Measurements from ENCODE around the gene EXTL1.
A peak's percentile ranks its signal among the peaks of the same experiment; 100 is the strongest.

EXTL1 gene

GRCh38 chr1:25996966-25997827 lies 24.4 kb upstream of the EXTL1 start:
- DNase-seq (ENCODE audit: low read depth in 1 of 2, low spot score in 1 of 2) = no peak

GRCh38 chr1:25997828-25998761 lies 23.5 kb upstream of the EXTL1 start, which contains the start of gene PAFAH2:
Gene PAFAH2, minus strand, starts transcription at chr1:25998063. Its CDS starts 7,247 bp downstream, at chr1:25990816.
- peak; percentile 89 to 93 for DNase-seq (ENCODE audit: low read depth in 1 of 2, low spot score in 1 of 2)

- no peak for DNase-seq (ENCODE audit: low read depth in 1 of 2, low spot score in 1 of 2)
Measured at GRCh38 chr1:25999041-25999800, 22.4 kb upstream of the EXTL1 start.

- DNase-seq (ENCODE audit: low read depth in 1 of 2, low spot score in 1 of 2) = no peak
Measured at GRCh38 chr1:26003262-26003661, 18.3 kb upstream of the EXTL1 start.

GRCh38 chr1:26003756-26004155 lies 17.8 kb upstream of the EXTL1 start:
- DNase-seq (ENCODE audit: low read depth in 1 of 2, low spot score in 1 of 2) = no peak

GRCh38 chr1:26005434-26006105 lies 16.0 kb upstream of the EXTL1 start:
- no peak for DNase-seq (ENCODE audit: low read depth in 1 of 2, low spot score in 1 of 2)

- DNase-seq (ENCODE audit: low read depth in 1 of 2, low spot score in 1 of 2) = no peak
Measured at GRCh38 chr1:26006710-26007109, 14.9 kb upstream of the EXTL1 start.

- DNase-seq (ENCODE audit: low read depth in 1 of 2, low spot score in 1 of 2) = no peak
Measured at GRCh38 chr1:26009796-26010447, 11.7 kb upstream of the EXTL1 start.

- DNase-seq (ENCODE audit: low read depth in 1 of 2, low spot score in 1 of 2) = no peak
Measured at GRCh38 chr1:26010825-26011224, 10.8 kb upstream of the EXTL1 start.

GRCh38 chr1:26012864-26013263 lies 8.7 kb upstream of the EXTL1 start:
- DNase-seq (ENCODE audit: low read depth in 1 of 2, low spot score in 1 of 2) = no peak

GRCh38 chr1:26014179-26014578 lies 7.4 kb upstream of the EXTL1 start:
- DNase-seq (ENCODE audit: low read depth in 1 of 2, low spot score in 1 of 2) = no peak

- DNase-seq (ENCODE audit: low read depth in 1 of 2, low spot score in 1 of 2) = no peak
Measured at GRCh38 chr1:26015358-26015757, 6.2 kb upstream of the EXTL1 start.

- no peak for DNase-seq (ENCODE audit: low read depth in 1 of 2, low spot score in 1 of 2)
Measured at GRCh38 chr1:26016258-26016952, 5.2 kb upstream of the EXTL1 start.

- no peak for DNase-seq (ENCODE audit: low read depth in 1 of 2, low spot score in 1 of 2)
Measured at GRCh38 chr1:26016953-26017545, 4.5 kb upstream of the EXTL1 start.

GRCh38 chr1:26017606-26018005 lies 4.0 kb upstream of the EXTL1 start:
- DNase-seq (ENCODE audit: low read depth in 1 of 2, low spot score in 1 of 2) = no peak

GRCh38 chr1:26019641-26020315 lies 1.8 kb upstream of the EXTL1 start:
- no peak for DNase-seq (ENCODE audit: low read depth in 1 of 2, low spot score in 1 of 2)

GRCh38 chr1:26020330-26020768 lies 1.2 kb upstream of the EXTL1 start:
- DNase-seq (ENCODE audit: low read depth in 1 of 2, low spot score in 1 of 2) = no peak

- DNase-seq (ENCODE audit: low read depth in 1 of 2, low spot score in 1 of 2) = no peak
Measured at GRCh38 chr1:26020941-26021646, 481 bp upstream of the EXTL1 start.

All from stimulated activated CD4-positive, alpha-beta T cell treated with anti-CD3 and anti-CD28 coated beads, Interleukin-15, amount 100 ng/mL, for 1 hour (primary cell).